Measurements from ENCODE around the gene ANO4.

The ANO4 gene

DNA sequence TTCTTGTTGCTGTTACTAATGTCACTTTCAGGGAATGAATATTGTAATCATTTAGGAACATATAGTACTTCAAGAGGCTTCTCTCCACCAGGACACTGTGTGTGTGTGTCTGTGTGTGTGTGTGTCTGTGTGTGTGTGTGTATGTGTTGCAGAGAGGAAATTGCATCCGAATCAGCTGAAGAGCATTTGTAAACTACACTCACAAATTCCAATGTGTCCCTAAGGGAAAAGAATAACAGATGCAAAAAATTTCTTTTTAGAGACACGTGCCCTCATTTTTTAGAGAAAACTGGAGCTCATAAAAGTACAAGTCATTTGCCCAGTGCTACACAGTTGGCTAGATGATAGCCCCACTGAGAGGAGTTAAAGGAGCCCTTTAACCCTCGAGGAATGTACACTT, 168.8 kb downstream of the ANO4 start:
- TF ChIP-seq, protein P1, sequence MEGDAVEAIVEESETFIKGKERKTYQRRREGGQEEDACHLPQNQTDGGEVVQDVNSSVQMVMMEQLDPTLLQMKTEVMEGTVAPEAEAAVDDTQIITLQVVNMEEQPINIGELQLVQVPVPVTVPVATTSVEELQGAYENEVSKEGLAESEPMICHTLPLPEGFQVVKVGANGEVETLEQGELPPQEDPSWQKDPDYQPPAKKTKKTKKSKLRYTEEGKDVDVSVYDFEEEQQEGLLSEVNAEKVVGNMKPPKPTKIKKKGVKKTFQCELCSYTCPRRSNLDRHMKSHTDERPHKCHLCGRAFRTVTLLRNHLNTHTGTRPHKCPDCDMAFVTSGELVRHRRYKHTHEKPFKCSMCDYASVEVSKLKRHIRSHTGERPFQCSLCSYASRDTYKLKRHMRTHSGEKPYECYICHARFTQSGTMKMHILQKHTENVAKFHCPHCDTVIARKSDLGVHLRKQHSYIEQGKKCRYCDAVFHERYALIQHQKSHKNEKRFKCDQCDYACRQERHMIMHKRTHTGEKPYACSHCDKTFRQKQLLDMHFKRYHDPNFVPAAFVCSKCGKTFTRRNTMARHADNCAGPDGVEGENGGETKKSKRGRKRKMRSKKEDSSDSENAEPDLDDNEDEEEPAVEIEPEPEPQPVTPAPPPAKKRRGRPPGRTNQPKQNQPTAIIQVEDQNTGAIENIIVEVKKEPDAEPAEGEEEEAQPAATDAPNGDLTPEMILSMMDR (conservative IDR thresholded peaks at IDR 0.05; ENCODE audit: low read length), result no peak
- no peak for TF ChIP-seq EZH2phosphoT487 (IDR thresholded peaks at IDR 0.05; ENCODE audit: borderline replicate concordance)
- H3K9me3 ChIP-seq (ENCODE audit: insufficient read depth, low read depth, low read length), result no peaks in the 10 kb centered on the region
- H3K36me3 ChIP-seq (ENCODE audit: insufficient read depth, low read length), result no peaks in the 10 kb centered on the region
- no peak overlapping the region for H2AFZ ChIP-seq (ENCODE audit: low read length)
- H3K27me3 ChIP-seq (ENCODE audit: insufficient read depth, low read length, poor library complexity, severe bottlenecking), result no peaks in the 10 kb centered on the region
- no peaks in the 10 kb centered on the region for H4K20me1 ChIP-seq (ENCODE audit: insufficient read depth, low read length, poor library complexity, severe bottlenecking)
- no peak overlapping the region for H3K4me2 ChIP-seq (ENCODE audit: low read depth, low read length, poor library complexity, severe bottlenecking)
- H3K9me2 ChIP-seq (replicated peaks; ENCODE audit: low read depth, low read length), result no peaks in the 10 kb centered on the region
- no peak overlapping the region for H3K4me3 ChIP-seq (ENCODE audit: low read length, poor library complexity, severe bottlenecking)
- H3F3A ChIP-seq (ENCODE audit: low read depth), result no peaks in the 10 kb centered on the region
- no peaks in the 10 kb centered on the region for H3K79me2 ChIP-seq (ENCODE audit: insufficient read depth, low read length)
- no peaks in the 10 kb centered on the region for H3K4me1 ChIP-seq (ENCODE audit: insufficient read depth, low read length, poor library complexity, severe bottlenecking)
- H3K9ac ChIP-seq (ENCODE audit: low read depth, low read length, poor library complexity, severe bottlenecking), result no peak overlapping the region

DNA sequence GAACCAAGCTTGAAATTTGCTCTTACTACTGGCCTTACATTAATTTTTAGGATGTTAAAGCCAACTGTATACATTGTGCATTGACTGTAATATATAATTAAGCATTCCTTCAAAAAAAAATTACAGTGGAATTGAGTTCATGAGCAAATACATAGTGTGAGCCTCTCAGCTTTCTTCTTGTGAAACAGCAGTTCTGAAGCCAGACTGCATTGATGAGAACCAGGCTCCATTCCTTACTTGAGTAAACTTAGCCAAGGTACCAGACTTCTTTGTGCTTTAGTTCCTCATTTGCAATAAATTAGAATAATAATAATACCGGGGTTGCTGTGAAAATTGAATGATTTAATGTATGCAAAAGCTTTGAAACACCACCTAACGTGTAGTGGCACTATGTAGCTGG, 169.5 kb downstream of the ANO4 start:
- TF ChIP-seq, protein P1 (conservative IDR thresholded peaks at IDR 0.05; ENCODE audit: low read length), result no peak
- TF ChIP-seq EZH2phosphoT487 (IDR thresholded peaks at IDR 0.05; ENCODE audit: borderline replicate concordance), result no peak
- Histone ChIP-seq H3K4me1 (ENCODE audit: insufficient read depth, low read length, poor library complexity, severe bottlenecking) (no peaks in the 10 kb centered on the region), H3K4me3 (ENCODE audit: low read length, poor library complexity, severe bottlenecking) (no peak overlapping the region), H3K79me2 (ENCODE audit: insufficient read depth, low read length) (no peaks in the 10 kb centered on the region), H2AFZ (ENCODE audit: low read length) (no peak overlapping the region), H3K9me3 (ENCODE audit: insufficient read depth, low read depth, low read length) (no peaks in the 10 kb centered on the region), H3K27me3 (ENCODE audit: insufficient read depth, low read length, poor library complexity, severe bottlenecking) (no peaks in the 10 kb centered on the region), H4K20me1 (ENCODE audit: insufficient read depth, low read length, poor library complexity, severe bottlenecking) (no peaks in the 10 kb centered on the region), H3K36me3 (ENCODE audit: insufficient read depth, low read length) (no peaks in the 10 kb centered on the region), H3K9me2 (replicated peaks; ENCODE audit: low read depth, low read length) (no peaks in the 10 kb centered on the region), H3K4me2 (ENCODE audit: low read depth, low read length, poor library complexity, severe bottlenecking) (no peak overlapping the region), H3K9ac (ENCODE audit: low read depth, low read length, poor library complexity, severe bottlenecking) (no peak overlapping the region), H3F3A (ENCODE audit: low read depth) (no peaks in the 10 kb centered on the region)

DNA sequence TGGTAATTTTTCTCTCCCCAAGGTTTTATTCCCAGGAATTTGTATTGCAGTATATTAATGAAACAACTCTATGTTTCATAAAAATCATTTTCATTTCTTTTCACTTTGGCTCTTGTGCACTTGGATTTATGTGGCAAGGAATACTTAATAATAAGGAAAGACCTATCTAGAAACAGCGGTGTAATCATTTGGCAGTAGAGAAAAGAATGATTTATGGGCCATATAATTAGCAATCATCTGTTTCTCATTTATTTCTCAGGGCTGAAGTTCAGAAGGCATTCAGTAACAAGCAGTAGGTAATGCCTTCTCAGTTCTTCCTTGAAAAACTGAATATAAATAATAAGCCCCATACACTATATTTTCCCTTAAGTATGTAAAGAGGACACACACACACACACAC, 172.6 kb downstream of the ANO4 start:
- Histone ChIP-seq H2AFZ (ENCODE audit: low read length) (no peak overlapping the region), H3K9me2 (replicated peaks; ENCODE audit: low read depth, low read length) (no peaks in the 10 kb centered on the region), H3K36me3 (ENCODE audit: insufficient read depth, low read length) (no peaks in the 10 kb centered on the region), H3K4me3 (ENCODE audit: low read length, poor library complexity, severe bottlenecking) (no peak overlapping the region), H3K27me3 (ENCODE audit: insufficient read depth, low read length, poor library complexity, severe bottlenecking) (no peaks in the 10 kb centered on the region), H3K4me1 (ENCODE audit: insufficient read depth, low read length, poor library complexity, severe bottlenecking) (no peaks in the 10 kb centered on the region), H3F3A (ENCODE audit: low read depth) (no peaks in the 10 kb centered on the region), H3K9ac (ENCODE audit: low read depth, low read length, poor library complexity, severe bottlenecking) (no peak overlapping the region), H3K79me2 (ENCODE audit: insufficient read depth, low read length) (no peaks in the 10 kb centered on the region), H3K4me2 (ENCODE audit: low read depth, low read length, poor library complexity, severe bottlenecking) (no peak overlapping the region), H3K9me3 (ENCODE audit: insufficient read depth, low read depth, low read length) (no peaks in the 10 kb centered on the region), H4K20me1 (ENCODE audit: insufficient read depth, low read length, poor library complexity, severe bottlenecking) (no peaks in the 10 kb centered on the region)
- no peak for TF ChIP-seq EZH2phosphoT487 (IDR thresholded peaks at IDR 0.05; ENCODE audit: borderline replicate concordance)
- TF ChIP-seq, protein P1 (conservative IDR thresholded peaks at IDR 0.05; ENCODE audit: low read length), result no peak
